ENCODE data around the gene INTS11. TPM values are rescaled to one million over a fixed set of nuclear protein-coding genes. Genes with fewer than 3 reads are reported as not detected.

INTS11 gene
- polyA plus RNA-seq, 4 donors: 94.9 to 331 (median 186) TPM

DNA sequence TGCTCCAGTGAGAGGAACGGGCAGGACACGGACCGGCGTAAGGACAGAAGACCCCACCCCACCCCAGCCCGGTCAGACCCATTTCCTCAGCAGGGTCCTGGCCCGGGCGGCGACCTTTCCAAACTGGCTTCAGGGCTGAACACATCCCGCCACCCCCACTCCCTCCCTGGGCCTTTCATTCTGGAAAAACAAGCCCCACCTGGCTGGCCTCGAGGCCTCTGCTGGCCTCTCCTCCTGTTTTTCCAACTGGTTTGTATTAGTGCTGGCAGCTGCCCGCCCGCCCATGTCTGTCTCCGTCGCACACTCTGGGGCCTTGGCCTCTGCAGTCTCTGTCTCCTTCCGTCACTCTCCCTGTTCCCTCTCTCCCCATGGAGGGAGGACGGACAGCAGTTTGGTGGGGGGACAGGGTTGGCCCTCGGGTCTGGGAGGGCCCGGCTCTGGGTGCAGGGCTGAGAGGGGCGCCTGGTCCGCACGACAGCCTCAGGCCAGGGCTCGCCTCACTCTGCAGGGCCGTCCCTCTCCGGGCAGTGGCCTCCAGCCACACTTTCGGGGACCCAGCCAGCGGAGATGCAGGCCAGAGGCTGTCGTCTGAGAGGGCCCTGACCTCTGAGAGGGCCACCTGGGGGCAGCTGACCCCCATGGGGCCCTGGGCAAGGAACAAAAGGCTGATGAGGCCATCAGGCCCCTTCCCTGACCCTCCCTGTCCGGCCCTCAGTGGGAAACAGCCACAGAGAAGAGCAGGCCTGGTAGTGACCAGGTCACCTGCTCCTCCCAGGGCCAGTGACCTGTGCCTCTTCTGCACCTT lies 35.4 kb upstream of the INTS11 start:
- Histone ChIP-seq H3K27me3 (ENCODE audit: control insufficient read depth in 3 of 3, insufficient read depth in 3 of 3, low read length in 3 of 3) (peaks cover 0 to 3% (median under 1%) of the 10 kb centered on the region in 3 donors), H3K36me3 (ENCODE audit: control insufficient read depth in 3 of 3, insufficient read depth in 2 of 3, low read depth in 1 of 3, low read length in 3 of 3) (peaks cover 0 to 6% (median 0%) of the 10 kb centered on the region in 3 donors), H3K9me3 (ENCODE audit: control insufficient read depth in 2 of 2, insufficient read depth in 1 of 2, low read depth in 1 of 2, low read length in 1 of 2) (no peaks in the 10 kb centered on the region), H3K4me1 (ENCODE audit: control insufficient read depth in 3 of 3, insufficient read depth in 2 of 3, low read depth in 1 of 3, low read length in 2 of 3) (peaks cover 0 to 47% (median 0%) of the 10 kb centered on the region in 3 donors), H3K27ac (ENCODE audit: low read depth in 1 of 3, low read length in 2 of 3) (peak overlapping the region in 2 of 3 donors; percentile 89 to 97), H3K4me3 (ENCODE audit: low read depth in 1 of 3, low read length in 3 of 3) (no peak overlapping the region)
- WGBS, 3 donors: 68 to 72% (median 70%) methylated on average over 27 to 28 of the region's 28 CpGs
- FAIRE-seq: no peak
- DNase-seq: no peak

DNA sequence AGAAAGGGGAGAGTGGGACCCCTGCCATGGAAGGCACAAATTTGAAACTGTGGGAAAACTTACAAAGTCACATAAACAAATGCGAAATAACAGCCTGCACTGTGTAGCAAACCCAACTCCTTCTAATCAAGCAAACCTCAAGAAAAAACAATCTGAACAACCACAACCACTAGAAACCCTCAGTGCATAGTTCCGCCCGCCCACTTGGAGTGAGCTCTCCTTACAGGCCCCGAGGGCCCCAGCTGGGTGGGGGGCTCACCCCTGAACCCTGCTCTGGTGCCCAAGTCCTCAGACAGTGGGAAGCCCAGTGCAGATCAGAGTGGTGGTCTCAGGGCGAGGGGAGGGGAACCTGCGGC lies 34.8 kb upstream of the INTS11 start:
- no peak for DNase-seq
- FAIRE-seq: no peak
- Histone ChIP-seq H3K36me3 (ENCODE audit: control insufficient read depth in 3 of 3, insufficient read depth in 2 of 3, low read depth in 1 of 3, low read length in 3 of 3) (peaks cover 0 to 11% (median 0%) of the 10 kb centered on the region in 3 donors), H3K4me3 (ENCODE audit: low read depth in 1 of 3, low read length in 3 of 3) (peak overlapping the region in 1 of 3 donors; percentile 84), H3K27me3 (ENCODE audit: control insufficient read depth in 3 of 3, insufficient read depth in 3 of 3, low read length in 3 of 3) (peaks cover 0 to 8% (median 4%) of the 10 kb centered on the region in 3 donors), H3K4me1 (ENCODE audit: control insufficient read depth in 3 of 3, insufficient read depth in 2 of 3, low read depth in 1 of 3, low read length in 2 of 3) (peaks cover 0 to 47% (median 0%) of the 10 kb centered on the region in 3 donors), H3K27ac (ENCODE audit: low read depth in 1 of 3, low read length in 2 of 3) (peak overlapping the region in 2 of 3 donors; percentile 89 to 97), H3K9me3 (ENCODE audit: control insufficient read depth in 2 of 2, insufficient read depth in 1 of 2, low read depth in 1 of 2, low read length in 1 of 2) (no peaks in the 10 kb centered on the region)
- 56 to 64% (median 60%) methylated on average over 6 of the region's 6 CpGs for WGBS, 3 donors

DNA sequence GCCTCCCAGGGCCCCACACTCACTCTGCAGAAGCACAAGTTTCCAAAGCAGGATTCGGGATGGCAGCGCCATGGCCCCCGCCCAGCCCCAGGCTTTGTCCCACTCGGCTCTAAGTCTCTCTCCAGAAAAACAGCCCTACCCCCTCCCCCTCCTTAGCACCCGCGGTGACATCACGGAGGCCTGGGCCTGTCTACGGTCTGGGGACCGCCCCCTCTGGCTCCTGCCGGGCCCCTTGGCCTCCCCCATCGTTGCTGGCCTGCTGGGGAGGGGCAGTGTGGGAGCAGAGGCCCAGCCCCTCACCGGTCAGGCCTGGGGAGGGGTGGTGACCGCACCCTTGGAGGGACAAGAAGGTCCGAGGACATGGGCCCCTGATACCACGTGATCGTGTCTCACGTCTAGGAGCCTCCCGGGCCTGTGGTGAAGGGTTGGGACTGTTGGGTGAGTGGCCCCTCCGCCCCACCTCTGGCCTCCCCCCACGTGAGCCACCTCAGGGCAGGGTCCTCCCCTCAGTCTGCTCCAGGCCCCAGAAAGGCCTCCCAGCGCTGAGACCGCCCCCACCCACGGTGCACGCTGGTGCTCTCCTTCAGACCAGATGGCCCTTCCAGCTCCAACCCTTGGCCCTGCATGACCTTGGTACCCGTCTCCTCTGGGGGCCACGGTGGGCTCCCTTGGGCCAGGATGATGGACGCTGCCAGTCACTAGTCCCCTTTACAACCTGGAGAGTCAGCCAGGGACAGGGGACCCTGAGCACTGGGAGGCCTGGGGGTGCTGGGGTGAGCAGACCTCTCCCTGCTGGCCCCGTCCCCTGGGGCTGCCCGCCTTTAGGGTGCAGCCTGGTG lies 34.2 kb upstream of the INTS11 start, which contains the start of gene MXRA8:
TSS of gene MXRA8 (minus strand) at position 123 of the 839 bp plus-strand sequence. CDS start at position 72, 51 bp downstream.
- 11 to 23% (median 20%) methylated on average over 26 to 29 of the region's 29 CpGs for WGBS, 3 donors
- Histone ChIP-seq H3K9me3 (ENCODE audit: control insufficient read depth in 2 of 2, insufficient read depth in 1 of 2, low read depth in 1 of 2, low read length in 1 of 2) (no peaks in the 10 kb centered on the region), H3K27me3 (ENCODE audit: control insufficient read depth in 3 of 3, insufficient read depth in 3 of 3, low read length in 3 of 3) (peaks cover 0 to 10% (median 5%) of the 10 kb centered on the region in 3 donors), H3K4me3 (ENCODE audit: low read depth in 1 of 3, low read length in 3 of 3) (peak within 1 kb of the TSS in 2 of 3 donors; percentile 20 to 84), H3K4me1 (ENCODE audit: control insufficient read depth in 3 of 3, insufficient read depth in 2 of 3, low read depth in 1 of 3, low read length in 2 of 3) (peaks cover 0 to 53% (median 0%) of the 10 kb centered on the region in 3 donors), H3K36me3 (ENCODE audit: control insufficient read depth in 3 of 3, insufficient read depth in 2 of 3, low read depth in 1 of 3, low read length in 3 of 3) (peaks cover 0 to 17% (median 0%) of the 10 kb centered on the region in 3 donors), H3K27ac (ENCODE audit: low read depth in 1 of 3, low read length in 2 of 3) (peak within 1 kb of the TSS; percentile 47 to 97 (median 89))
- DNase-seq (peak in 1 of 2 donors; percentile 95), FAIRE-seq (no peak)

DNA sequence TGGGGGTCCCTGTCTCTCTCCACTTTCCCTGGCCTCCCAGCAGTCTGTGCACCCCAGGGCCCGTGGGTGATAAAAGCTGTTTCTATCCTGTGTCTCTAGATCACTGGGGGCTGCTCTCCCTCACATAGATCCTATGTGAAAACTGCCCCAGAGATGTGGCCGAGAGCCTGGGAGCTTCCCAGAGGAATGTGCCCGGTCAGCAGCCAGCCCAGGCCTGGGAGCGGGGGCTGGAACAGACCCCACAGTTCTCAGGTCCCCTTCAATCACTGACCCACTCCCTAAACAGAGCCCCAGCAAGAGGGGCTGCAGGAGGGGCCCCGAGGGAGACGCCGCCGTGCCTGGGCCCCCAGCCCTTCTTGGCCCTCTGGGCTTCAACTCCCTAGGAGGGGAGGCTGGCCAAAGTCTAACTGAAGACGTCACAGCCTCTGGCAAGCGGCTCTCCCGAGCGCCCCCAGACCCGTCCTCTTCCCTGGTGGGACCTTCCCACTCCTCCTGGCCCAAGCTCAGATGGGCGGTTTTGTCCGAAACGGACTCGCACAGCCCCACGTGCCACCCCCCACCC lies 33.5 kb upstream of the INTS11 start:
- 15 to 26% (median 18%) methylated on average over 14 to 18 of the region's 18 CpGs for WGBS, 3 donors
- FAIRE-seq (no peak), DNase-seq (peak in 1 of 2 donors; percentile 80)
- no peaks in the 10 kb centered on the region for H3K9me3 ChIP-seq (ENCODE audit: control insufficient read depth in 2 of 2, insufficient read depth in 1 of 2, low read depth in 1 of 2, low read length in 1 of 2)
- H3K4me3 ChIP-seq (ENCODE audit: low read depth in 1 of 3, low read length in 3 of 3): peak overlapping the region in 2 of 3 donors; percentile 20 to 84
- peaks cover 0 to 24% (median 0%) of the 10 kb centered on the region in 3 donors for H3K36me3 ChIP-seq (ENCODE audit: control insufficient read depth in 3 of 3, insufficient read depth in 2 of 3, low read depth in 1 of 3, low read length in 3 of 3)
- H3K27ac ChIP-seq (ENCODE audit: low read depth in 1 of 3, low read length in 2 of 3): peak overlapping the region; percentile 47 to 97 (median 89)
- peaks cover 0 to 10% (median 5%) of the 10 kb centered on the region in 3 donors for H3K27me3 ChIP-seq (ENCODE audit: control insufficient read depth in 3 of 3, insufficient read depth in 3 of 3, low read length in 3 of 3)
- peaks cover 0 to 60% (median 0%) of the 10 kb centered on the region in 3 donors for H3K4me1 ChIP-seq (ENCODE audit: control insufficient read depth in 3 of 3, insufficient read depth in 2 of 3, low read depth in 1 of 3, low read length in 2 of 3)

DNA sequence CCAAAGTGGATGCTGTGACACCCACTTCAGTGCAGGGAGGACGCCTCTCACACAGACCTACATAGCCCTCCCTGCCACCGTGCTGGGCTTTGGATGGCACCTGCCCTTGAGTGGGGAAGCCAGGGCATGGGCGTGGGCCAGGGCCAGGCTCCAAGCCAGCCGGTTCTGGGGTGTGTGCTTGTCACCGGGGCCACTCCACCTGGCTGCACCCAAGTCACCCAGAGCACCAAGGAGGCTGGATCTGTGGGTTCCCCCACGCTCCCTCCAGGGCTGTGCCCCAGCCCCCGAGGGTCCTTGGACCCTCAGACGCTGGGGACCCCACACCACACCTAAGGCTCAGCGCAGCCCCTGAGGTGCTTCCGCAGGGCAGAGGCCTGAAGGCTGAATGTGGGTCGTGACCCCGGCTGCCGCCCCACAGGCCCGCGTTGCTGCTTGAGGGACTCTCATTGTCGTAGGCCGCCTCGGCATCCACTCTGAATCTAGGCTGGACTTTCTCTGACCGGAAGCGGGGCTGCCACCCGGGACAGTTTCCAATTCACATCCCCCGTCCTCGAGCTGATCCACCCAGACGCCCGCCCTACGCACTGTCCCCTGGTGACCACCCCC lies 32.4 kb upstream of the INTS11 start:
- peaks cover 0 to 63% (median 0%) of the 10 kb centered on the region in 3 donors for H3K4me1 ChIP-seq (ENCODE audit: control insufficient read depth in 3 of 3, insufficient read depth in 2 of 3, low read depth in 1 of 3, low read length in 2 of 3)
- peaks cover 0 to 10% (median 5%) of the 10 kb centered on the region in 3 donors for H3K27me3 ChIP-seq (ENCODE audit: control insufficient read depth in 3 of 3, insufficient read depth in 3 of 3, low read length in 3 of 3)
- DNase-seq (peak in 1 of 2 donors; percentile 50), FAIRE-seq (no peak)
- peaks cover 0 to 35% (median 0%) of the 10 kb centered on the region in 3 donors for H3K36me3 ChIP-seq (ENCODE audit: control insufficient read depth in 3 of 3, insufficient read depth in 2 of 3, low read depth in 1 of 3, low read length in 3 of 3)
- H3K4me3 ChIP-seq (ENCODE audit: low read depth in 1 of 3, low read length in 3 of 3): peak overlapping the region in 1 of 3 donors; percentile 84
- H3K27ac ChIP-seq (ENCODE audit: low read depth in 1 of 3, low read length in 2 of 3): peak overlapping the region in 2 of 3 donors; percentile 60 to 97
- no peaks in the 10 kb centered on the region for H3K9me3 ChIP-seq (ENCODE audit: control insufficient read depth in 2 of 2, insufficient read depth in 1 of 2, low read depth in 1 of 2, low read length in 1 of 2)
- WGBS, 3 donors: 35 to 46% (median 43%) methylated on average over 22 to 26 of the region's 26 CpGs

DNA sequence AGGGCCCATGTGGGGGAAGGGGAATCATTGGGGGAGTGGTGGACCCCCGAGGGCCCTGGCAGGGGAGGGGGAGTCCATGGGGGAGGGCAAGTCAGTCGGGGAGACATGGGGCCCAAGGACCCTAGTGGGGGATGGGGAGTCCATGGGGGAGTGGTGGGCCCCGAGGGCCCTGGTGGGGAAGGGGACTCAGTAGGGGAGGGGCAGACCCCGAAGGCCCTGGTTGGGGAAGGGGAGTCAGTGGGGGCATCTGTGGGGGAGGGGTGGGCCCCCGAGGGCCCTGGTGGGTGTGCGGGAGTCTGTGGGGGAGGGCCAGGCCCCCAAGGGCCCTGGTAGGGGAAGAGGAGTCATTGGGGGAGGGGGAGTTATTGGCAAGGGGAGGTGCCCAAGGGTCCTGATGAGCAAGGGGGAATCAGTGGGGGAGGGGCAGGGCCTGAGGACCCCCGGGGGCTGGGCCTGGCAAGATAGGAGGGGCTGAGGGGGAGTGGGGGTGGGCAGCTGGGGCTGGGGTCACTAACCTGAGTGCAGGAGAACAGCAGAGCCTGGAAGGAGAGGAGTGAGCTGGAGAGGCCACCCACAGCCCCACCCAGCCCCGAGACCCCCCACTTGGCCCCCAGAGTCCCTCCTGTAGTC lies 31.8 kb upstream of the INTS11 start:
- H3K4me1 ChIP-seq (ENCODE audit: control insufficient read depth in 3 of 3, insufficient read depth in 2 of 3, low read depth in 1 of 3, low read length in 2 of 3): peaks cover 0 to 62% (median 0%) of the 10 kb centered on the region in 3 donors
- H3K27ac ChIP-seq (ENCODE audit: low read depth in 1 of 3, low read length in 2 of 3): peak overlapping the region in 2 of 3 donors; percentile 60 to 97
- no peak for DNase-seq
- H3K9me3 ChIP-seq (ENCODE audit: control insufficient read depth in 2 of 2, insufficient read depth in 1 of 2, low read depth in 1 of 2, low read length in 1 of 2): no peaks in the 10 kb centered on the region
- FAIRE-seq: no peak
- WGBS, 3 donors: 18 to 41% (median 27%) methylated on average over 5 to 8 of the region's 8 CpGs
- peaks cover 0 to 41% (median 0%) of the 10 kb centered on the region in 3 donors for H3K36me3 ChIP-seq (ENCODE audit: control insufficient read depth in 3 of 3, insufficient read depth in 2 of 3, low read depth in 1 of 3, low read length in 3 of 3)
- H3K27me3 ChIP-seq (ENCODE audit: control insufficient read depth in 3 of 3, insufficient read depth in 3 of 3, low read length in 3 of 3): peaks cover 0 to 10% (median 5%) of the 10 kb centered on the region in 3 donors
- H3K4me3 ChIP-seq (ENCODE audit: low read depth in 1 of 3, low read length in 3 of 3): peak overlapping the region in 1 of 3 donors; percentile 84

DNA sequence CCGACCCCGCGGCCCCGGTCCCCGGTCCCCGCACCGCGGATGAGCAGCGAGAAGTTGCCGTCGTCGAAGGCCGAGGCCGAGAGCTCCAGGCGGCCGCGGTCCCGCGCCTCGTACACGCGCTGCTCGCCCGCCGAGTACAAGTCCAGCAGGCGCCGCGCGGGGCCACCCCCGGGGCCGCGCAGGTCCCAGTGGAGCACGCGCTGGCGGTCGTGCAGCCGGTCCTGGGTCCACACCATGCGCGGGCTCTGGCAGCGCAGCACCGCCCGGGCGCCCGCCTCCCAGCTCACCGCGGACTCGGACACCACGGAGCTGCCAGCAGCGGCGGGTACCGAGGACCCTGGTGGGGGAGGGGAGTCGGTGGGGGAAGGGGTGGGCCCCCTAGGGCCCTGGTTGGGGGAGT lies 31.0 kb upstream of the INTS11 start:
- Histone ChIP-seq H3K27ac (ENCODE audit: low read depth in 1 of 3, low read length in 2 of 3) (no peak overlapping the region), H3K27me3 (ENCODE audit: control insufficient read depth in 3 of 3, insufficient read depth in 3 of 3, low read length in 3 of 3) (peaks cover 0 to 10% (median 5%) of the 10 kb centered on the region in 3 donors), H3K36me3 (ENCODE audit: control insufficient read depth in 3 of 3, insufficient read depth in 2 of 3, low read depth in 1 of 3, low read length in 3 of 3) (peaks cover 0 to 41% (median 0%) of the 10 kb centered on the region in 3 donors), H3K4me1 (ENCODE audit: control insufficient read depth in 3 of 3, insufficient read depth in 2 of 3, low read depth in 1 of 3, low read length in 2 of 3) (peaks cover 0 to 60% (median 0%) of the 10 kb centered on the region in 3 donors), H3K4me3 (ENCODE audit: low read depth in 1 of 3, low read length in 3 of 3) (peak overlapping the region in 2 of 3 donors; percentile 12 to 18), H3K9me3 (ENCODE audit: control insufficient read depth in 2 of 2, insufficient read depth in 1 of 2, low read depth in 1 of 2, low read length in 1 of 2) (no peaks in the 10 kb centered on the region)
- FAIRE-seq: no peak
- peak in 1 of 2 donors; percentile 79 for DNase-seq
- WGBS, 3 donors: 1 to 3% (median 1%) methylated on average over 37 to 52 of the region's 52 CpGs
